K562 (cell line): Measurements from ENCODE around the gene GRPEL2. TPM values are rescaled to one million over a fixed set of nuclear protein-coding genes. Genes with fewer than 3 reads are reported as not detected.

Experiments
- ATAC-seq: fragments of 200-7000 bp; cut with Tn5 transposase; 3 replicates; pipeline ENCODE4 v1.9.1; 2020; ENCODE audit warnings: moderate library complexity
- BruUV-seq: library from RNA; stranded (reverse); fragments of 400-500 nt; replicated peaks from 2 replicates; lab custom pipeline; 2021; lab: Mats Ljungman, UMichigan
- CTCF ChIA-PET: fragments of 300-600 bp; formaldehyde crosslinking; extraction: SDS; loops from one replicate; lab custom pipeline; 2021; ENCODE audit warnings: low intra/inter-chr PET ratio; lab: Yijun Ruan, JAX
- POLR2A ChIA-PET: fragments of 300-600, 350-650 bp; sonication (Branson Sonifier 250); formaldehyde crosslinking; extraction: SDS; loops from one replicate; lab custom pipeline; 2021; ENCODE audit warnings: antibody characterized with exemption, inconsistent platforms; lab: Yijun Ruan, JAX
- DNase-seq, 4 experiments: peaks; one replicate each; pipeline versions ENCODE4 v3.0.0 to v3.0.0-alpha.2; 2011 to 2018; ENCODE audit warnings: low spot score in 3 of 4, mixed read lengths in 3 of 4; ENCODE audit errors: extremely low read depth in 1 of 4
- FAIRE-seq: peaks from 2 replicates; lab custom pipeline; 2011; peaks lifted over from hg19 to GRCh38; lab: Jason Lieb, UNC
- H2AFZ ChIP-seq: 2 replicates; pipeline ENCODE4 v1.6.0; 2011; ENCODE audit warnings: low read depth, low read length, control low read depth, inconsistent platforms
- H3K27ac ChIP-seq: fragments of 200-600 bp; 3 replicates; pipeline ENCODE4 v1.8.0; 2011; ENCODE audit warnings: low read depth, mild to moderate bottlenecking, control low read depth, inconsistent platforms, low read length, moderate library complexity, mixed read lengths; ENCODE audit errors: extremely low read depth
- H3K27me3 ChIP-seq, 2 experiments: fragments of 300-600 bp in 1 of 2; 2 replicates in 1 of 2; 3 replicates in 1 of 2; pipeline versions ENCODE4 v1.6.0 to v1.8.0; 2011; ENCODE audit warnings: inconsistent platforms in 2 of 2, low read length in 2 of 2, mild to moderate bottlenecking in 1 of 2, mixed read lengths in 1 of 2, moderate library complexity in 1 of 2; ENCODE audit not compliant: control insufficient read depth in 2 of 2, insufficient read depth in 2 of 2
- H3K36me3 ChIP-seq: fragments of 300-600 bp; 3 replicates; pipeline ENCODE4 v1.8.0; 2011; ENCODE audit warnings: mild to moderate bottlenecking, low read length, inconsistent platforms; ENCODE audit not compliant: control insufficient read depth, insufficient read depth
- H3K4me1 ChIP-seq, 2 experiments: fragments of 200-600 bp in 1 of 2; replicated peaks in 1 of 2; 2 replicates in 1 of 2; 3 replicates in 1 of 2; pipeline versions ENCODE4 v1.5.1 to v1.8.0; 2011; ENCODE audit warnings: inconsistent platforms in 2 of 2, low read length in 2 of 2, mild to moderate bottlenecking in 1 of 2, mixed read lengths in 1 of 2, moderate library complexity in 1 of 2; ENCODE audit not compliant: control insufficient read depth in 2 of 2, insufficient read depth in 2 of 2
- H3K4me2 ChIP-seq: 2 replicates; pipeline ENCODE4 v1.6.1; 2011; ENCODE audit warnings: low read length, control low read depth, inconsistent platforms, mixed read lengths; ENCODE audit not compliant: insufficient read depth
- H3K4me3 ChIP-seq: fragments of 200-600 bp; sonication (generic), shearing (Covaris generic); 2 replicates; pipeline ENCODE4 v1.5.1; 2016; ENCODE audit warnings: control low read depth, inconsistent platforms
- H3K79me2 ChIP-seq: fragments of 200-600 bp; 3 replicates; pipeline ENCODE4 v1.8.0; 2011; ENCODE audit warnings: low read length, inconsistent platforms; ENCODE audit not compliant: control insufficient read depth, insufficient read depth
- H3K9ac ChIP-seq, 2 experiments: 2 replicates each; pipeline versions ENCODE4 v1.6.0 to v1.6.1; 2011; ENCODE audit warnings: low read depth in 2 of 2, low read length in 2 of 2, control low read depth in 1 of 2, inconsistent platforms in 1 of 2, mild to moderate bottlenecking in 1 of 2, mixed read lengths in 1 of 2; ENCODE audit not compliant: insufficient read depth in 1 of 2
- H3K9me1 ChIP-seq: one replicate; pipeline ENCODE4 v1.6.0; 2011; ENCODE audit warnings: inconsistent platforms, mild to moderate bottlenecking, low read length, moderate library complexity; ENCODE audit not compliant: control insufficient read depth, insufficient read depth
- H3K9me3 ChIP-seq: replicated peaks from 2 replicates; pipeline ENCODE4 v1.5.1; 2011; ENCODE audit warnings: low read depth, low read length, inconsistent platforms; ENCODE audit not compliant: control insufficient read depth, insufficient read depth
- H4K20me1 ChIP-seq: replicated peaks from 2 replicates; pipeline ENCODE4 v1.6.1; 2011; ENCODE audit warnings: low read length, inconsistent platforms, mixed read lengths; ENCODE audit not compliant: control insufficient read depth, insufficient read depth
- E2F8 ChIP-seq: fragments of 450-650 bp; IDR thresholded peaks from 2 replicates; pipeline ENCODE4 v1.7.1; 2018; ENCODE audit warnings: mild to moderate bottlenecking, low read depth; ENCODE audit not compliant: partially characterized antibody
- FOXO4 ChIP-seq: fragments of 450-650 bp; formaldehyde crosslinking; IDR thresholded peaks from 2 replicates; pipeline ENCODE4 v1.4.0; 2020; ENCODE audit warnings: mild to moderate bottlenecking, moderate library complexity
- GABPB2 ChIP-seq: fragments of 250-450 bp; sonication (Bioruptor Pico); conservative IDR thresholded peaks from 2 replicates; pipeline ENCODE4 v1.5.1; 2021; ENCODE audit warnings: mild to moderate bottlenecking
- KAT8 ChIP-seq: fragments of 450-650 bp; IDR thresholded peaks from 2 replicates; pipeline ENCODE4 v1.6.1; 2016; ENCODE audit warnings: low read depth, mild to moderate bottlenecking
- MBD2 ChIP-seq: sonication (generic); IDR thresholded peaks from 2 replicates; pipeline ENCODE4 v1.6.1; 2016; ENCODE audit warnings: low read depth, borderline replicate concordance
- NCOA6 ChIP-seq: fragments of 450-650 bp; IDR thresholded peaks from 2 replicates; pipeline ENCODE4 v1.6.1; 2017; ENCODE audit warnings: mild to moderate bottlenecking
- RAD21 ChIP-seq, 2 experiments: fragments of 250-450 bp in 1 of 2; fragments of 450-650 bp in 1 of 2; sonication (Bioruptor Pico) in 1 of 2; formaldehyde crosslinking in 1 of 2; IDR thresholded peaks in 1 of 2; conservative IDR thresholded peaks in 1 of 2; 2 replicates each; pipeline versions ENCODE4 v1.4.0 to v1.8.0; 2020 to 2022; ENCODE audit warnings: mild to moderate bottlenecking in 2 of 2, moderate library complexity in 1 of 2
- RFX5 ChIP-seq: IDR thresholded peaks from 2 replicates; pipeline ENCODE4 v1.6.1; 2011; ENCODE audit warnings: low read depth, mild to moderate bottlenecking, improper control_type of control experiment, low read length
- RHOXF2B ChIP-seq: fragments of 250-450 bp; sonication (Bioruptor Pico); conservative IDR thresholded peaks from 2 replicates; pipeline ENCODE4 v1.5.1; 2021
- SMARCC2 ChIP-seq: fragments of 450-650 bp; IDR thresholded peaks from 2 replicates; pipeline ENCODE4 v1.6.1; 2017; ENCODE audit warnings: antibody characterized with exemption, moderate library complexity, mild to moderate bottlenecking, low read depth
- SUPT5H ChIP-seq: fragments of 450-650 bp; IDR thresholded peaks from 2 replicates; pipeline ENCODE4 v1.6.1; 2016
- TRIM24 ChIP-seq, 2 experiments: fragments of 450-650 bp; IDR thresholded peaks; 2 replicates each; pipeline ENCODE4 v1.6.1; 2016
- ZNF583 ChIP-seq: fragments of 250-450 bp; sonication (Bioruptor Pico); IDR thresholded peaks from 2 replicates; pipeline ENCODE4 v1.4.0; 2020
- ZNF644 ChIP-seq: fragments of 200-800 bp; sonication (Bioruptor generic); IDR thresholded peaks from 2 replicates; pipeline ENCODE4 v1.6.1; 2016; ENCODE audit warnings: low read depth, missing genetic modification characterization, missing compliant biosample characterization
- ZNF766 ChIP-seq: fragments of 200-800 bp; sonication (Bioruptor generic); conservative IDR thresholded peaks from 2 replicates; pipeline ENCODE4 v1.6.1; 2016; ENCODE audit warnings: missing genetic modification characterization, missing compliant biosample characterization
- WGBS: fragments of 100-300 bp; shearing (Covaris generic); methylation state at CpG from one replicate; pipeline ENCODE4 v1.1.6; 2016; ENCODE audit warnings: low coverage, mixed read lengths; ENCODE audit not compliant: insufficient coverage; ENCODE audit errors: missing lambda C conversion rate; 5-methylcytosine and 5-hydroxymethylcytosine counted together
- in situ Hi-C: fragments of 300-500 bp; cut with MboI; formaldehyde crosslinking; loops from 4 replicates; pipeline ENCODE4 v1.15.0; 2018; ENCODE audit warnings: inconsistent platforms, mixed read lengths
- intact Hi-C: fragments of 100-400 bp; cut with micrococcal nuclease; formaldehyde crosslinking; loops from 2 replicates; pipeline ENCODE4 v1.14.2; 2022
- polyA plus RNA-seq, 8 experiments: library from polyadenylated mRNA; depleted of rRNA in 4 of 8; stranded (reverse) in 5 of 8; unstranded in 3 of 8; fragments of >200 nt; fragmentation: Nextera tagmentation in 2 of 8; fragmentation: Illumina TruSeq in 1 of 8; extraction: Ambion mirVana in 2 of 8; extraction: Trizol in 1 of 8; gene quantifications; 2 replicates each; pipeline versions ENCODE4 v1.2.1 to v1.2.3, GENCODE V29; 2011 to 2014; ENCODE audit warnings: inconsistent platforms in 1 of 8, missing spikeins in 1 of 8
- total RNA-seq, 7 experiments: library from RNA; depleted of rRNA in 6 of 7; stranded (reverse); fragments of >200 nt in 6 of 7; fragmentation: Illumina TruSeq in 2 of 7; extraction: Trizol in 2 of 7; gene quantifications; 2 replicates each; pipeline versions ENCODE4 v1.2.1 to v1.2.3, GENCODE V29; 2011 to 2021; ENCODE audit warnings: low replicate concordance in 1 of 7

The GRPEL2 gene
- total and polyA plus RNA-seq, 9 of the 15 experiments (the other 6 are each of a cell fraction or from before 2014, with no cell fraction given), result 11.2 to 40.5 (median 25.8) TPM

GRCh38 chr5:149364719-149365118, 19.4 kb downstream of the GRPEL2 start:
- Histone ChIP-seq H3K36me3 (no peaks in the 10 kb centered on the region), H3K4me1 (peaks cover 23 to 25% of the 10 kb centered on the region in 2 experiments; a peak in 4 of 5 replicates), H3K27me3 (no peaks in the 10 kb centered on the region), H3K27ac (no peak overlapping the region), H4K20me1 (no peaks in the 10 kb centered on the region), H3K4me3 (no peak overlapping the region), H3K9ac (no peak overlapping the region; a peak in 1 of 4 replicates), H2AFZ (no peak overlapping the region), H3K79me2 (no peaks in the 10 kb centered on the region), H3K4me2 (no peak overlapping the region), H3K9me3 (no peaks in the 10 kb centered on the region), H3K9me1 (no peaks in the 10 kb centered on the region)
- POLR2A ChIA-PET, result interaction anchor here (0.6 to 1.6 kb wide), 3 partner anchors 11 to 38 kb away, joined by 3 to 5 read pairs (median 3); no protein-coding TSS in a partner anchor
- no peak for TF ChIP-seq TRIM24 (IDR thresholded peaks at IDR 0.05)
- no peak for TF ChIP-seq KAT8
- TF ChIP-seq RFX5, result no peak
- no peak for TF ChIP-seq RHOXF2B (CRISPR knock-in tag)
- TF ChIP-seq NCOA6, result no peak
- no peak for TF ChIP-seq ZNF583 (CRISPR knock-in tag)
- no peak for TF ChIP-seq ZNF644 (tag)
- no peak for TF ChIP-seq MBD2
- TF ChIP-seq FOXO4, result no peak
- no peak for TF ChIP-seq GABPB2
- no peak for TF ChIP-seq SMARCC2
- no peak for TF ChIP-seq ZNF766 (CRISPR knock-in tag)
- TF ChIP-seq E2F8, result no peak
- no peak for TF ChIP-seq RAD21 (CRISPR knock-in tag; conservative IDR thresholded peaks at IDR 0.05 in 1 of 2, IDR thresholded peaks at IDR 0.05 in 1 of 2)
- TF ChIP-seq SUPT5H, result no peak
- DNase-seq (no peak), FAIRE-seq (no peak), ATAC-seq (no peak)
- in situ Hi-C loops, result no loop called here
- intact Hi-C loops, result loop anchor here (5.0 kb wide), 2 partner anchors 68 to 198 kb away; no protein-coding TSS in a partner anchor
- CTCF ChIA-PET, result no interaction called here
- WGBS, result 79% methylated on average over 2 of the region's 2 CpGs
- no TSS peak for BruUV-seq
